H1 (cell line): Measurements from ENCODE around the gene ZNRF2. TPM values are rescaled to one million over a fixed set of nuclear protein-coding genes. Genes with fewer than 3 reads are reported as not detected.

Source experiments
- ASH2L ChIP-seq: fragments of 200-600, 300-600 bp; sonication (generic); IDR thresholded peaks from one replicate; pipeline ENCODE4 v1.7.1; 2017; ENCODE audit warnings: low read length
- CHD2 ChIP-seq: IDR thresholded peaks from 2 replicates; pipeline ENCODE4 v1.6.1; 2012; ENCODE audit warnings: low read length, improper control_type of control experiment
- KDM4A ChIP-seq: IDR thresholded peaks from one replicate; pipeline ENCODE4 v1.7.1; 2012; ENCODE audit warnings: low read depth, mild to moderate bottlenecking, moderate library complexity, low read length, inconsistent platforms; ENCODE audit not compliant: severe bottlenecking
- MAFK ChIP-seq: IDR thresholded peaks from 2 replicates; pipeline ENCODE4 v1.6.1; 2012; ENCODE audit warnings: low read depth, mild to moderate bottlenecking, improper control_type of control experiment, low read length
- polyA plus RNA-seq, 7 experiments: library from polyadenylated mRNA; depleted of rRNA in 3 of 7; stranded (reverse) in 5 of 7; unstranded in 2 of 7; fragments of >200 nt in 5 of 7; fragments of 200-250 nt in 2 of 7; gene quantifications; 1 replicate in 5 of 7; 2 replicates in 1 of 7; 4 replicates in 1 of 7; pipeline versions ENCODE4 v1.2.1 to v1.2.3, GENCODE V29; 2011 to 2013; ENCODE audit warnings: missing spikeins in 2 of 7, mixed read lengths in 2 of 7
- total RNA-seq: library from RNA; stranded (reverse); fragmentation: NEBNext Ultra II Directional; extraction: Animal tissue kit (Norgen Biotek cat#: 25700); gene quantifications from 2 replicates; pipeline ENCODE4 v1.2.1, GENCODE V29; 2021

Gene ZNRF2
- total and polyA plus RNA-seq, 2 of the 8 experiments (the other 6 are each of a cell fraction or from before 2014, with no cell fraction given) = 2.9 to 16.2 TPM

DNA sequence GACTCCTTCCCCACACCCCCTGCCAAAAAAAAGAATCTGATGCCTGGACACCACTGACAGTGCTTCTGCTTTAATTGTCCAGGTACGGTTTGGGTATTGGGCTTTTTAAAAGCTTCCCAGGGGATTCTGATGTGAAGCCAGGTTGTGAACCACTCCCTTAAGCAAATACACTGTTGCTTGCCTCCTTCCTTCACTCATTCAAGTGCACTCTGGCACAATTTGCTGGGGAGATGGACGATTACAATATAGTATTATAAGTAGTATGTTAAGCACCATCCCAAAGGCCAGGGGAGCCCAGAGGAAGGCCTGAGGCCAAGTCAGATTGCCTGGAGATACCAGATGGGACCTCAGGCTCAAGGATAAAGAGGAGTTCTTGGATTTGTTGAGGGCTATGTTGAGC is 12.3 kb upstream of the ZNRF2 start (continued):
- TF ChIP-seq KDM4A = no peak
- no peak for TF ChIP-seq ASH2L
- TF ChIP-seq MAFK = no peak
- no peak for TF ChIP-seq CHD2
